ENCODE data around the gene HCN2.
"Not testable (repeated sequence)": the region's sequence is repeated elsewhere in the genome, so short reads cannot be mapped to it uniquely, and the experiment has no call there.

HCN2 gene

DNA sequence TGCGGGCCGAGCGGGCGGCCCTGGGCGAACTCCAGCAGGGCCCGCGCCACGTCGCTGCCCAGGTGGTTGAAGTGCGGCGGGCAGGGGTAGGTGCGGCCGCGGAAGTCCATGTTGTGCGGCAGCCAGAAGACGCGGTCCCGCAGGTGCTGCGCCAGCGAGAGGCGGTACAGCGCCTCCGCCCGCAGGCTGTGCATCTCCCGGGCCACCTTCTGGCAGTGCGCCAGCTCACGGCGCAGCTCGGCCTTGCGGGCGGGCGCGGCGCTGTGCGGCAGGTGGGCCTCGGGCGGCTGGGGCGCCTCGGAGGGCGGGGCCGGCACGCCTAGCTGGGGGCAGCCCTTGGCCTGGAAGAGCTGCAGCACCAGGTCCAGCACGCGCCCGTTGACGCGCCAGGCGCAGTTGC lies 31.5 kb downstream of the HCN2 start:
- DNase-seq = not testable (repeated sequence)

DNA sequence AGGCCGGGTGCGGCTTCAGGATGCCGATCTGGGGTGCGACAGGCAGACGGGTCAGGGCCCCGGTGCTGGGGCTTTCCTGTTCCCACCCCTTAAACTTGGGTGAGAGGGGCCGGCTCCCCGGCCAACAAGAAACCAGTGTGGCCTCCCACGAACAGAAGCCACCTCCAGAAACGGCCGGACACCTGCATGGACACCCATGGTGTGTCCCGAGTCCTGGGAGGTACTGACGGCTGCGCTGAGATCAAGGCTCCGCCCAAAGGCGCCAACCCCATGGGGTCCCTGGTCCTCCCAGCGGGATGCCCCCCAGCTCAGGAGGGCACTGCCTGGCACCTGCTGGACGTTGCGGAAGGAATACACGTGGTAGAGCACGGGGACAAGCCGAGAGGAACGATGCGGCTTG lies 32.1 kb downstream of the HCN2 start:
- no peak for DNase-seq

DNA sequence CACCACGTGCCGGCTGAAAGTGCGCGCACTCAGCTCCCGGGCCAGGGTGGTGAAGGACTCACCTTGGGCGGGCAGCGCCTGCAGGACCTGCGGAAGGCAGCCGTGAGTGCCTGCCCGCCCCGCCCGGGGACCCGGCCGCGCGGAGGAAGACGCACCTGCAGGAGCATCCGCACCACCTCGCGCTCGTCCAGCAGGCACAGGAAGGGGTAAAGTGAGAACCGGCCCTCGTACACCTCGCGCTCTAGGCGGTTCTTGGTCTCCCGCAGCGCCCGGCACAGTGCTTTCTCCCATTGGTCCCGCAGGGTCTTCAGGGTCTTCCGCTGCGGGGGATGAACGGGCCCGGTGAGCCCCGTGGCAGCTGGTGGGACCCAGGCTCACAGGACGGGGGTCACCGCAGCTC lies 33.0 kb downstream of the HCN2 start:
- no peak for DNase-seq

- no peak for DNase-seq
These were observed 33.7 kb downstream of the HCN2 start for GRCh38 chr19:623175-623916.

DNA sequence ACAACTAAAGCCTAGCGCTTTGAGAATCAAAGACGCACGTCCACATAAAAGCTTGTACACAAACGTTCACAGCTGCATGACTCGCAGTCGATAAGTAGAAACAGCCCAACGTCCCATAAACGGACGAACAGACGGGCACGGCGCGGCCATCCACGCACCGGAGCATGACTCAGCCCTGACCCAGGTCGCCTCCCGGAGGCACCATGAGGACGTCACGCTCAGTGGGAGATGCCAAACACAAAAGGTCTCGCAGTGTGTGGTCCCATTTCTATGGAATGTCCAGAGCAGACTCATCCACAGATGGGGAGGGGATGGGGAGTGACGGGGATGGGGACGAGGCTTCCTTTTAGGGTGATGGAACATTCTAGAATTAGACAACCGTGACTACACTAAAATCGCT lies 34.3 kb downstream of the HCN2 start:
- DNase-seq = no peak

DNA sequence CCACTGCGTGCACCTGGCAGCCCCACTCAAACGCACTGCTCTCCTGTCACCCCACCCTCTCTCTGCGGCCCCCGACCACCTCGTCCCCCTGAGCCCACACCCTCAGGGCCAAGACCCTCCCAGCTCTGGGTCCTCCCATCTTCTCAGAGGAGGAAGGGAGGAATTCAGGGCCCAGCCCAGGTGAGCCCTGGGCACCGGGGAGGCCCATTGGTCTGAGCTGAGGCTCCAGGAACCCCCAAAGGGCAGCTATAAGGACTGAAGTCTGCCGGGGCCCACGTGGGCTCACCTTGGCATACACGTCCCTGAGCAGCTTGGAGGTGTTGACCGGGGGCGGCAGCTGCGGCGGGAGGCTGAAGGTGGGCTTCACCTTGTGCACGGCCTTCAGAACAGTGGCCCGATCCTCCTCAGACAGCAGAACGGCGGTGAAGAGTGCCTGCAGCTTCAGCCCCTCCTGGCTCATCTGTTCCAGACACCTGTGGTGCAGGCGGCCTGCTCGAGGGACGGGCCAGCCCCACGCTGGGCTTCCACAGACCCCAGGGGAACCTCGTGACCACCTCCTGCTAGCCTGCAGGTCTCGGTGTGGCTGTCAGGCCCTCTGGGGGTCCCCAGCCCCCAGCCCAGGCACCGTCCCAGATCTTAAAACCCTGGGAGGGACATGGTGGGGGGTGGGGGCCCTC lies 34.9 kb downstream of the HCN2 start:
- DNase-seq = no peak

- no peak for DNase-seq
These were observed 35.6 kb downstream of the HCN2 start for GRCh38 chr19:625257-625656.

- DNase-seq = not testable (repeated sequence)
These were observed 36.9 kb downstream of the HCN2 start for GRCh38 chr19:626566-626965.

DNA sequence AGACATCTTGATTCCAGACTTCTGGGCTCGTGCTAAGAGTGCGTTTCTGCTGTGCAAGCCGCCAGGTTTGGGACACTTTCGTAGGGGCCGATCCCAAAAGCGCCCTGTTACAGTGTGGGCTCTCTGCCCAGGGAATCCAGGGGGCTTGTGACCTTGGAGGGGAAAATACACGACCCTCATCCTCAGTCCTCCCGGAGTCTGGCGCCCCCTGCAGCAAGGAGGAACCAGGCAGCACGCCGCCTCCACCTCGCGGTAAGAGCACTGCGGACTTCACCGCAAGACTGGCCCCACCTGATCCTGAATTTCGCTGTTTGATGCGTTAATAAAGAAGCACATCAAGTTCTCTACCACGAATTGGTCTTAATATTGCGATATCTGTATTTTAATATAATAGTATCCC lies 38.5 kb downstream of the HCN2 start:
- no peak for DNase-seq

DNA sequence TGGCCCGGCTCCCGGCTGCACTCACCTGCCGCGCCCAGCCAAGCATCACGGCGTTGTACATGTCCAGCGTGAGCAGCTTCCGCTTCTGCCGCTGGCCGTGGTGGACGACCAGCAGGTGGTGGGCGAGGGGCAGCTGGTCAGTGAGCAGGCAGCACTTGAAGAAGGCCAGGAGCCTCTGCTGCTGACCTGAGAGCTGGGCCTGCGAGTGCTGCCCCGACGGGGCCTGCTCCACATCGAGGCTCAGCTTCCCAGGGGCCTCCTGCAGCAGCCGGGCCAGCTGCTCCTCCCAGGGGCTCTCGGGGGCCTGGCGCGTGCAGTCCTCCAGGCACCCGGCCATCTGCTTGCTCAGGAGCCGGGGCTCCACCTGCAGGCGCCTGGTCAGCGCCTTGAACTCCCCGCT lies 39.8 kb downstream of the HCN2 start:
- DNase-seq = not testable (repeated sequence)

GRCh38 chr19:629961-630714 lies 40.5 kb downstream of the HCN2 start:
- no peak for DNase-seq

- DNase-seq = peak; percentile 25 to 28
These were observed 42.9 kb downstream of the HCN2 start for GRCh38 chr19:632579-633067.

DNA sequence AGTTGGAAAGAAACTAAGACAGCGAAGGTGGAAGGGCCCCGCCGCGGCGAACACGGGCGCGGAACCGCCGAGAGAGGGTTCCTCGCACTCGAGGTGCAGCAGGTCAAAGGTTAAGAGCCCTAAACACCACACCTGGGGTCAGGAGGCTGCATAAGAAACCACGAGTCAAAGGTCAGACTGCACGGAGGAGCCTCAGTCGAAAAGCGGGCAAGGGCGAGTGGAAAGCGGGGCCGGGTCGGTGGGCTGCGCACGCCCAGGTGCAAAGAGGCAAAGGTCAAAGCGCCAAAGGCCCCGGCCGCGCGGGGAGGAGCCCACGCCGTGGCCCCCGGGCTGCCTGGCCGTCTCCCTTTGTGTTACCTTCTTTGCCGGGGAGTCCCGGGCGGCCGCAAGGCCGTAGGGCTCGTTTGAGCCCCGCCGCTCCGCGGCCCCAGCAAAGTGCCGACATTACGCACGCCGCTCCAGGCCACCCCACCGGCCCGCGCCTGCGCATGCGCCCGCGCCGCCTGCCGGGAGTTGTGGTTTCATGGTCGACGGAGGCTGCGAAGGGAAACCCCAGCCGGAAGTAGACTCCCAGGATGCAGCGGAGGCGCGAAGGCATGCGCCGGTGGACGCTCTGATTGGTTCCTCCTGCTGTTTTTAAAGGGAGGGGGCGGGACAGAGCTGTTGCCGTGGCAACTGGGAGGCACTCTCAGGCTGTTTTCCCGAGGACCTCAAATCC lies 43.5 kb downstream of the HCN2 start, which contains the start of gene POLRMT:
Gene POLRMT (minus strand): TSS at position 470 of the 718 bp plus-strand sequence. CDS start 25 bp downstream, at position 445.
- peak; percentile 94 to 95 for DNase-seq

- no peak for DNase-seq
These were observed 44.3 kb downstream of the HCN2 start for GRCh38 chr19:633786-634639.

DNA sequence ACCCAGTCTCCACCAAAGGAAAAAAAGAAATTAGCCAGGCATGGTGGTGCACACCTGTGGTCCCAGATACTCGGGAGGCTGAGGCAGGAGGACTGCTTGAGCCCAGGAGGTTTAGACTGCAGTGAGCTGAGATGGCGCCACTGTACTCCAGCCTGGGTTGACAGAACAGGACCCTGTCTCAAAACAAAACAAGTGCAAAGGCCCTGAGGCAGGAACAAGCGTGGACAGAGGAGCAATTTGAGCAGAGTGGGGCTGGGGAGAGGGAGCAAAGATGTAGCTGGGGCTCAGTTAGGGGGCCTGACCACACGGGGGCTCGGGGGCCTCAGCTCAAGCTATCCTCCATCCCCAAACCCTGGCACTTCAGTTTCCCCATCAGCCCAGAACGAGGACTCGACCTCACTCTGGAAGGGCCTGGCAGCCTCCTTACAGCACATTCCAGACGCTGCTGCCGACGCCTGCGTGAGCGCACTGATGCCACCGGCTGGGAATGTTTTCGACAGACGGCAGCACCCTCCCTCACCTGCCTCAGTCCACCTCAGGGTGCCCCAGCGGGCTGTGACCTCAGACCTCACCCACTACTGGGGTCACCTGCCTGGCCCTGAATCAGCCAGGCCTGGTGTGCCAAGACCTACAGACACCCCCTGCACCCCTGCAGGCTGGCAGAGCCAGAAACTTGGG lies 45.4 kb downstream of the HCN2 start:
- DNase-seq = no peak

DNA sequence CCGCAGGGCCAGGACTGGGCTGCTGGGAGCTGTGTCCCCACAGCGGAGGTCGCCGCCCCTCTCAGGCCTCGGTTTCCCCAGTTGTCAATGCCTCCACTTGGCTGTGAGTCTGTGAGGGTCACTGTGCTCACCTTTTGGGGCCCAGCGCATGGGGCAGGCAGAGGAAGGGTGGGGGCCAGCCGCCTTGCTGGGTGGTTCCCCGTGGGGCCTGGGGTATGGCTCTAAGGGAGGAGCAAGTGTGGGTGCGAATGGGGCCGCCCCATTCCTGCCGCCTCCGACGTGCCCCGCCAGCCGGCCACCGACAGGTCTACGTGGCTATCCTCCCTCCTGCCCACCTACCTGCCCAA lies 49.2 kb downstream of the HCN2 start:
- no peak for DNase-seq

DNA sequence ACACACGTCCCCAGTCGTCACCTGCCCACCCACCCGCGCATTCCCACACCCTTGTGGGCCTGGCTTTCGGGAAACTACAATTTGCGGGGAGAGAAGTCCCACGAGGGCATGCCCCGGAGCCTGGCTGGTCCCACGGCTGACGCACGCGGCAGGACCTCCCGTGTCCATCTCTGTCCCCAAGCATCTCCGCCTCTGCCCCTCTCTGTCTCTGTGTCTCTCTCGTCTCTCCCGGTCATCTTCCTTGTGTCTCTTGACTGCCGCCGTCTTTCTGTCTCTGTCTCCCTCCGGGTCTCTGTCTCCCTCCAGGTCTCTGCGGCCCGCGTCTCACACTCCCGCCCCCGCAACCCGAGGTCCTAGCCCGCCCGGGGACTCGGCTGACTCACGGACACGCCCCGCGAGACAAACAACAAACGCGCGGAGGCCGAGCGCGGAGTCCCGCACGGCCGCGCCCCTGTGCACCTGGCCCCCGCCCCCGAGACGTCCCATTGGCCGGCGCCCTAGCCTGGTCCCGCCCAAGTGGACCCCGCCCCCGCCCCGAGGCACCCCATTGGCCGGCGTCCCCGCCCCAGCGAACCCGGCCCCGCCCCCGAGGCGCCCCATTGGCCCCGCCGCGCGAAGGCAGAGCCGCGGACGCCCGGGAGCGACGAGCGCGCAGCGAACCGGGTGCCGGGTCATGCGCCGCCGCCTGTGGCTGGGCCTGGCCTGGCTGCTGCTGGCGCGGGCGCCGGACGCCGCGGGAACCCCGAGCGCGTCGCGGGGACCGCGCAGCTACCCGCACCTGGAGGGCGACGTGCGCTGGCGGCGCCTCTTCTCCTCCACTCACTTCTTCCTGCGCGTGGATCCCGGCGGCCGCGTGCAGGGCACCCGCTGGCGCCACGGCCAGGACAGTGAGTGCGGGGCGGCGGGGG lies 49.8 kb downstream of the HCN2 start, which contains the start of gene FGF22:
Gene FGF22 (plus strand): TSS at position 627 of the 908 bp plus-strand sequence. CDS start 47 bp downstream, at position 674.
- no peak for DNase-seq

- no peak for DNase-seq
These were observed 50.5 kb downstream of the HCN2 start for GRCh38 chr19:640161-640558.

DNA sequence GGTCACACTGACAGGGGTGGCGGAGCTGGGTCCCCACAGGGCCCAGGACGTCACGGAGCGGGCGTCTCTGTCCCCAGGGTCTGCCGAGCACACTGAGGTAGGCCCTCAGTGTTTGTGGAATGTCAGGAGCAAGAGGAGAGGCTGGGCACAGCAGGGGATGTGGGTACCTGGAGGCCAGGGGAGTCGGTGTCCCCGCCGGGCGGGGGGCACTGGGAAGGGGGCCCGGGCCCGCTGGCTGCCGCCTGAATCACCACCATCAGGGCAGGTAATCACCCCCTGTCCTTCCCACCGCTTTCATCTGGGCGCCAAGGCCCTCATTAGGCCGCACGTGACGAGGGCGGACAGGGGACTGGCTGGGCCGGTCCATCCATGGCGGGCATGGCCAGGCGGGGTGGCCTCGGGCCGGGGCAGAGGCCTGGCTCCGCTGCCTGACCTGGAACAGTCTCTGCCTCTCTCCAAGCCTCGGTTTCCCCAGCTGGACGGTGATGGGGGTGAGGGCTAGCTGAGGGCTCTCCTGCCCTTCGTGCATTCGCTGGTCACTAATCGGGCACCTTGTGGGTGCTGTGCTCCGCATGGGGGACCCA lies 51.0 kb downstream of the HCN2 start:
- no peak for DNase-seq

DNA sequence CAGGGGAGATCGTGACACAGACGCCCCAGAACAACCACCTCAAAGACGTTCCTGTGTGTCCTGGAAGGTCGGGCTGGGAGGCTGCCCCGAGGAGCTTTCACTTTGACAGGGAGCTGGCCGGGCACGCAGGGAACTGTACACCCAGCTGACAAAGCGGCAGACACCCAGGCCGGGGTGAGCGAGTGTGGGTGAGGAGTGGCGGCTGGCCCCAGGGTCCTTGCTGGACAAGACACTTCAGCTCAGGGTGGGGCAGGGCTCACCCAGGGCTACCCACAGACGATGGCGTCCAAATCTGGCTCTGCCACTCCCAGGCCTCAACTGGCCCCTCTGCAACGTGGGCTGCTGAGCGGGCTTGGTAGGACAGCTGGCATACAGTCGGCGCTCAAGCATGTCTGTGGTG lies 52.0 kb downstream of the HCN2 start:
- no peak for DNase-seq

All from AML-193 (cell line).